Sigmoid colon (tissue), 4 donors: Measurements from ENCODE around the gene MROH8.

Experiments
- CTCF ChIP-seq, 4 experiments: fragments of 450-650 bp in 3 of 4; fragments of 200-600 bp in 1 of 4; IDR thresholded peaks; one replicate each; pipeline ENCODE4 v1.5.1; 2016 to 2019; ENCODE audit warnings: antibody characterized with exemption in 4 of 4, mild to moderate bottlenecking in 3 of 4, moderate library complexity in 2 of 4
- EP300 ChIP-seq, 4 donors: sonication (generic); formaldehyde crosslinking; IDR thresholded peaks; one replicate each; pipeline ENCODE4 v1.6.1; 2017; ENCODE audit warnings: antibody characterized with exemption in 4 of 4

GRCh38 chr20:37160683-37161082 lies 18.7 kb downstream of the MROH8 start:
- TF ChIP-seq EP300 (IDR thresholded peaks at IDR 0.05) (no peak), CTCF (IDR thresholded peaks at IDR 0.05) (no peak)
